SIG-M5 (cell line): Measurements from ENCODE around the gene MRC2.

Experiments used
- DNase-seq: peaks from one replicate; lab custom pipeline; 2025; lab: John Stamatoyannopoulos, UW

The MRC2 gene

GRCh38 chr17:62720126-62720850, 92.8 kb downstream of the MRC2 start:
- DNase-seq = no peak

DNA sequence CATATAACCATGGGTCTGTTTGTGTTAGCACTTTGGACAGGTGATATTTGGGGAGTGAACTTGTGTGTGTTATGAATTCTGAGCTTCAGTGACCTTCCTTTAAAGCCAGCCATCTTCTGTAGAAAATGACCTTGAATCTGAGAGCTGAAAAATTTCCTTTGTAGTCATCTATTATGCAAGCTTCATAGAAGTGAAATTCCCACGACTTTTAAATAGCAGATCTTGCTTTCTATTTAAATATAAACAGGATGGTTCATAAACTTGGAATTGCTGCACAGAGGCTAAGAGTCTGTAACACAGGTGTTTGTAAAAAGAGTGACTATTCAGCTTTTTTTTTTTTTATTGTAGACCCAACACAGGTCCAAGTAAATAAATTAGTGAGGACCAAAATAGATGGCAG, 95.2 kb downstream of the MRC2 start:
- no peak for DNase-seq

DNA sequence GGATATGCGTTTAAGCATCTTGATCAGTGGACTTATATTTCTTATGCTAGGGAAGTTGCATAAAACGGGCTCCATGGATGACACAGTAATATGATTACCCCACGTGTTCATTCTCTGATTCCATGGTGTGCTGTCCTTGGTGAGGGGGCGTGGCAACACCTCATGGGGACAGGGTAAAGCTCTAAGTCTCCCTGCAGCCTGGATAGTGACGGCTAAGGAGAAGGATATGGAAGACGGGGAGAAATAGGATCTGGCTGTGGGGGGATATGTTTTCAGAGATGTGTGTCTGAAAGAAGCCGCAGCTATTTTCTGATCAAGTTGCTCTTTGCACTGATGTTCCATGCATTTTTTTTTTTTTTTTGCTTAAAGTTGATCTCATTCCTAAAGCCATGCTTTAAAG, 96.4 kb downstream of the MRC2 start:
- no peak for DNase-seq

DNA sequence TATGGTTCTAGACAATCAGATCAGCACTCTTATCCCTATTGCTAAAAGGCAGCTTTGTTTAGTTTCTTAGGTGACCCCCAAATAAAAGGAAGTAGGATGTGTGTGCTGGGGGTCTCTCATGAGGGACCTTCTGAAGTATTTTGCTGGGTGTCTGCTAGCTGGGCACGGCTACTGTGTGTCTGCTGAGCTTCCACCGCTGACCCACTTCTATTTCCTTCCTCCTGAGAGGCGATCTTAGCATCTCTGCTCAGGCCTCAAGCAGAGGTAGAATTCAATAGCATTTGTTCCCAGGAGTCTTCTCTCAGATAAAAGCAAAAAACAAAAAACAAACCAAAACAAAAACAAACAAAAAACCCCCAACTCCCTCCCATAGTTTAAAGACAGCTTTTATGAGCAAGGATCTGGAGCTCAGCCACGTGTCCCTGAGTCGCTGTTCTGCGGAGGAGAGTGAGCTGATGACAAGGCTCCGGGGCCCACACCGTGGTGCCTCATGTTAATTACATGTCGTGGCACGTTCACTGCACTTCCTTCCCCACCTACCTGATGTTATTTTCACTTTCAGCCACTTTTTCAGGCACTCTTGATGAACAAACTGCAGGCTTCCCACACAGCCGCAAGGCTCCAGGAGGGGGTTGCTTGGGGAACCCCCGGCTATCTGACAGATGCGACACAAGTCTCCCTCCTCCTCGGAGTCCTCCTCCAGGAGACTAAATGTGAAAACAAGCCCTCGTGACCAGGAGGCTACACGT, 97.1 kb downstream of the MRC2 start:
- DNase-seq = no peak

DNA sequence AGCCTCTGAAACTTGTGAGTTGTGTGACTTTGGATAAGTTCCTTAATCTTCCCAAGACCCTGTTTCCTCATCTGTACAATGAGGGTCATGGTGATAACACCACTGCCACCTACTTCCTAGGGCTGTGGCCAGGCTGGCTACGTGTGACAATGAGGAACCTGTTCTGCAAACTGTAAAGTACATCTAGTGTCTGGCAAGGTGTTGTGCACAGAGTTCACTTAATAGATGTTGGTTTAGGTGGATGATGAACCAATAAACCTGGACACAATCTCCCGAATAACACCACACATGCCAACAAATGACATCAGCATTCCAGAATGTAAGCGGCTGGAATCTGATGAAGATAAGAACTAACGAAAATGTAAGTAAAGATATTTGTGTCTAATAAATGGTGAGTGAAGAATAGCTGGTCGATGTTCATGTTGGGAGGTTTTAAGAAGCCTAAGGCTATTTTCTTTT, 98.3 kb downstream of the MRC2 start:
- no peak for DNase-seq

- no peak for DNase-seq
Measured at GRCh38 chr17:62727916-62728672, 100.6 kb downstream of the MRC2 start.

GRCh38 chr17:62732125-62732524, 104.7 kb downstream of the MRC2 start:
- no peak for DNase-seq

DNA sequence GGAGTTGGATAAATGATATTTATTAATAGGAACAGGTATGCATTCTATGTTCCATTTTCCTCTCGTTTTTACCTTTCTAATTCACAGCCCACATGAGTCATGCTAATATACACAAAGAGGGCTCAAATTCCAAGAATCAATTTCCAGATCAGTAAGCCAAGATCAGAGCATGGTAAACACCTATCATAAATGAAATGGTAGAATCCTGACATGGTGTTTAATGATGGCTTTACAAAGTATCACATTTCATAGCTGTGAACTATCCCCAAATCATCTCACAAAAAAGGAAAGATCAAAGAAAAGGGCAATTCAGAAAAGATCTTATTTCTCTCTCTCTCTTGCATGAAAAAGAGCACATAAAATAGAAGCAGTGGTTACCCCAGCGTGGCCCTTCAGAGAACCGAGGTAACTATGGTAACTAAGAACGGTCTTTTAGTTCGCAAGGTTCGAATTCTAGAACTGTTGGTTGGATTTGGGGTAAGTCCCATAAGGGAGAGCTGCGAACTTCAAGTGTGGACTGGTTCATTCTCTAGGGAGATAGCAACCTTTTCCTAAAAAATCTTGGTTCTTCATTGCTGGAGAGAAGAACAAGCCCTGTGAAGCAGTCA, 107.7 kb downstream of the MRC2 start:
- no peak for DNase-seq

GRCh38 chr17:62737513-62737912, 110.0 kb downstream of the MRC2 start:
- DNase-seq = no peak

- DNase-seq = no peak
Measured at GRCh38 chr17:62738281-62738680, 110.8 kb downstream of the MRC2 start.

DNA sequence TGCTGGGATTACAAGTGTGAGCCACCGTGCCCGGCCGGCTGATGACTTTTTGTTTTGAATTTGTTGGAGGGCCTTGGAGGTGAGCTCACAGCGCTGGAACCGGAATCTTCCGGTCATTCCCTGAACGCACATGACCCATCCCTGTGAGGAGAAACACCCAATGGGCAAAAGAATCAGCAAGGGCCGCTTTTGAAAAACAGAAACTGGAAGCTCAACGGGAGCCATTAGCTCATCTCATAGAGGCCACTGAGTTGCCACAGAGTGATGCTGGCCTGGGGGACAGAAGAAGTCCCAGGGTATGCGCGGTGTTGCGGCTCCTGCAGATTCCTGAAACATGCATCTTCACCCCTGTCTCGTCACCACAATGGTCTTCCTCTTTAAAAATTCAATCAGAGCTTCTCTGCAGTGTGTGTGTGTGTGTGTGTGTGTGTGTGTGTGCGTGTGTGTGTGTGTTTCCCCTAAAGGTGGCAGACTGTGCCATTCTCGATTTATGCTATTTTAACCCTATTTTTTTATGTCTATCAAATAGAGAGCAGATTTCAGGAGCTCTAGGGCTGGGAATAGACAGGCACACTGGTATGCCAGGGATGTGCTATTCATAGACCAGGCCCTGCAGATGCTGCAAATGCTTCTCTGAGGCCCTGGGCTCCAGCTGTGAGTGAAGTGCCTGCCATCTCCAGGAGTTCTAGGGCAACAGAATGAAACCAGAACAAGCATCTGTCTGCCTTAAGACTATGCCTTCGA, 112.3 kb downstream of the MRC2 start:
- no peak for DNase-seq

- DNase-seq = no peak
Measured at GRCh38 chr17:62741290-62741689, 113.8 kb downstream of the MRC2 start.
